Fibroblast of lung (primary cell): ENCODE results near the gene CT47C1. TPM values are rescaled to one million over a fixed set of nuclear protein-coding genes. Genes with fewer than 3 reads are reported as not detected.
"Not testable (repeated sequence)": the region's sequence is repeated elsewhere in the genome, so short reads cannot be mapped to it uniquely, and the experiment has no call there.

Source experiments
- DNase-seq, 2 donors: peaks; one replicate each; pipeline versions ENCODE4 v3.0.0 to v3.0.0-alpha.2; 2010; ENCODE audit warnings: low read depth in 2 of 2
- H2AFZ ChIP-seq: 2 replicates; pipeline ENCODE4 v1.5.1; 2012; ENCODE audit warnings: low read length, control low read depth, inconsistent platforms
- H3K27ac ChIP-seq: 2 replicates; pipeline ENCODE4 v1.5.1; 2011; ENCODE audit warnings: low read length, control low read depth; ENCODE audit not compliant: insufficient read depth
- H3K27me3 ChIP-seq: 2 replicates; pipeline ENCODE4 v1.5.1; 2011; ENCODE audit warnings: mild to moderate bottlenecking, low read length; ENCODE audit not compliant: control insufficient read depth, insufficient read depth
- H3K36me3 ChIP-seq: 2 replicates; pipeline ENCODE4 v1.5.1; 2011; ENCODE audit warnings: low read length; ENCODE audit not compliant: control insufficient read depth, insufficient read depth
- H3K4me1 ChIP-seq: 2 replicates; pipeline ENCODE4 v1.5.1; 2011; ENCODE audit warnings: low read length; ENCODE audit not compliant: control insufficient read depth, insufficient read depth; ENCODE audit errors: extremely low read depth
- H3K4me2 ChIP-seq: 2 replicates; pipeline ENCODE4 v1.5.1; 2011; ENCODE audit warnings: low read length, control low read depth; ENCODE audit not compliant: insufficient read depth; ENCODE audit errors: extremely low read depth
- H3K4me3 ChIP-seq, 4 experiments: fragments of 200-600 bp in 1 of 4; sonication (generic) in 1 of 4; replicated peaks in 1 of 4; 2 replicates each; pipeline ENCODE4 v1.5.1; 2011 to 2016; ENCODE audit warnings: low read length in 4 of 4, low read depth in 3 of 4, mild to moderate bottlenecking in 3 of 4, control low read depth in 2 of 4, inconsistent platforms in 1 of 4, mixed read lengths in 1 of 4; ENCODE audit not compliant: insufficient read depth in 1 of 4; ENCODE audit errors: control extremely low read depth in 1 of 4
- H3K79me2 ChIP-seq: 2 replicates; pipeline ENCODE4 v1.5.1; 2012; ENCODE audit warnings: mild to moderate bottlenecking, low read length, inconsistent platforms; ENCODE audit not compliant: control insufficient read depth, insufficient read depth
- H3K9ac ChIP-seq: 2 replicates; pipeline ENCODE4 v1.5.1; 2011; ENCODE audit warnings: mild to moderate bottlenecking, low read length, control low read depth; ENCODE audit not compliant: insufficient read depth
- H3K9me3 ChIP-seq: 2 replicates; pipeline ENCODE4 v1.5.1; 2012; ENCODE audit warnings: low read depth, low read length; ENCODE audit not compliant: control insufficient read depth, insufficient read depth
- H4K20me1 ChIP-seq: 2 replicates; pipeline ENCODE4 v1.5.1; 2011; ENCODE audit warnings: low read length; ENCODE audit not compliant: control insufficient read depth, insufficient read depth; ENCODE audit errors: extremely low read depth
- EZH2 ChIP-seq: IDR thresholded peaks from 2 replicates; pipeline ENCODE4 v1.5.1; 2012; ENCODE audit warnings: low read length, control low read depth, mild to moderate bottlenecking; ENCODE audit errors: missing control alignments
- polyA minus RNA-seq: library from RNA; depleted of rRNA, polyadenylated mRNA; stranded (reverse); fragments of >200 nt; gene quantifications from 2 replicates; pipeline ENCODE4 v1.2.3, GENCODE V29; 2011; ENCODE audit warnings: low replicate concordance
- polyA plus RNA-seq, 2 donors: library from polyadenylated mRNA; depleted of rRNA in 1 of 2; stranded (reverse) in 1 of 2; unstranded in 1 of 2; fragments of >200 nt; gene quantifications; 2 replicates each; pipeline ENCODE4 v1.2.1, GENCODE V29; 2011 to 2012; ENCODE audit warnings: missing spikeins in 1 of 2
- total RNA-seq: library from RNA; depleted of rRNA; stranded (reverse); fragments of >200 nt; gene quantifications from 2 replicates; pipeline ENCODE4 v1.2.1, GENCODE V29; 2014
- TF ChIP-seq, protein P1 (sequence below), 2 donors: IDR thresholded peaks in 1 of 2; conservative IDR thresholded peaks in 1 of 2; 1 replicate in 1 of 2; 2 replicates in 1 of 2; pipeline ENCODE4 v1.5.1; 2011 to 2012; ENCODE audit warnings: low read length in 2 of 2, control low read depth in 1 of 2, inconsistent platforms in 1 of 2, low read depth in 1 of 2, mild to moderate bottlenecking in 1 of 2

Gene CT47C1
- total RNA-seq (not detected in 2 replicates), polyA plus RNA-seq (not detected in 2 replicates), polyA minus RNA-seq (not detected in 2 replicates)
- not detected in 2 replicates for polyA plus RNA-seq (2012)

DNA sequence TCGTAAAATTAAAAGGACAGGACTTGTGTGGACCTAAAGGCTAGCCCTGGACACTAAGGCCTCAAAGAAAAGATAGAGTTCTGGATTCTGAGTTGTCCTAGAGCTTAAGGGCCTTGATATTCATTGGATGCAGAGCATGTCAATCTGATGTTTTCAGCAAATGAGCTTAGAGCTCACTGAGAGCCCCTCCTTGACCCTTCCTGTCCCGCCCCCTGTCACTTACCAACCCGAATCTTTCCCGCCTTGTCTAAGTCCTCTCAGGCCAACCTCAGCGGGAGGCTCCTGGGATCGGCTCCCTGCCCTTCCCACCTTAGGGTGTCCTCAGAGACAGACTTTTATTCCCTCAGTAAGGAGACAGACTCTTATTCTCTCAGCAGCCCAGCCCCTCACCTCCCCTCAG is at the start of gene CT47C1:
CT47C1 (plus strand) TSS at position 250 of the 400 bp plus-strand sequence. CDS start 233 bp downstream, outside the sequence.
- no peak within 1 kb of the TSS for H3K27ac ChIP-seq

DNA sequence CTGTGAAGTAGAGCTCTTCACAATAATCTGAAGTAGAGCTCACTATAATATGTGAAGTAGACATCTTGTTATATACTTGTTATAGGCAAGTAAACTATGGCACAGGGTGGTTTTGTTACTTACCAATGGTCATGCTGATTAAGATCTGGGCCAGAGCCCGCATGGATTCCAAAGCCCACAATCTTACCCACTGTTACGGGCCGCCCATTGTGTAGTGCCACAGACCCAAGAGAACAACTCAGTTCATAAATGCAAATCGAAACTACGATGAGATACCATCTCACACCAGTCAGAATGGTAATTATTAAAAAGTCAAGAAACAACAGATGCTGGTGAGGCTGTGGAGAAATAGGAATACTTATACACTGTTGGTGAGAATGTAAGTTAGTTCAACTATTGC is 46.9 kb upstream of the CT47C1 start:
- no peaks in the 10 kb centered on the region for H4K20me1 ChIP-seq
- no peak overlapping the region for H3K9ac ChIP-seq
- no peaks in the 10 kb centered on the region for H3K9me3 ChIP-seq
- no peak overlapping the region for H3K27ac ChIP-seq
- DNase-seq = no peak
- no peak for TF ChIP-seq EZH2
- TF ChIP-seq, protein P1, sequence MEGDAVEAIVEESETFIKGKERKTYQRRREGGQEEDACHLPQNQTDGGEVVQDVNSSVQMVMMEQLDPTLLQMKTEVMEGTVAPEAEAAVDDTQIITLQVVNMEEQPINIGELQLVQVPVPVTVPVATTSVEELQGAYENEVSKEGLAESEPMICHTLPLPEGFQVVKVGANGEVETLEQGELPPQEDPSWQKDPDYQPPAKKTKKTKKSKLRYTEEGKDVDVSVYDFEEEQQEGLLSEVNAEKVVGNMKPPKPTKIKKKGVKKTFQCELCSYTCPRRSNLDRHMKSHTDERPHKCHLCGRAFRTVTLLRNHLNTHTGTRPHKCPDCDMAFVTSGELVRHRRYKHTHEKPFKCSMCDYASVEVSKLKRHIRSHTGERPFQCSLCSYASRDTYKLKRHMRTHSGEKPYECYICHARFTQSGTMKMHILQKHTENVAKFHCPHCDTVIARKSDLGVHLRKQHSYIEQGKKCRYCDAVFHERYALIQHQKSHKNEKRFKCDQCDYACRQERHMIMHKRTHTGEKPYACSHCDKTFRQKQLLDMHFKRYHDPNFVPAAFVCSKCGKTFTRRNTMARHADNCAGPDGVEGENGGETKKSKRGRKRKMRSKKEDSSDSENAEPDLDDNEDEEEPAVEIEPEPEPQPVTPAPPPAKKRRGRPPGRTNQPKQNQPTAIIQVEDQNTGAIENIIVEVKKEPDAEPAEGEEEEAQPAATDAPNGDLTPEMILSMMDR (conservative IDR thresholded peaks at IDR 0.05 in 1 of 2, IDR thresholded peaks at IDR 0.05 in 1 of 2; ENCODE audit: low read depth in 1 of 2, low read length in 2 of 2) = no peak
- H3K4me1 ChIP-seq = no peaks in the 10 kb centered on the region
- H2AFZ ChIP-seq = no peak overlapping the region
- no peaks in the 10 kb centered on the region for H3K36me3 ChIP-seq
- H3K79me2 ChIP-seq = no peaks in the 10 kb centered on the region
- H3K4me3 ChIP-seq = no peak overlapping the region
- H3K4me2 ChIP-seq = no peak overlapping the region
- H3K27me3 ChIP-seq = no peaks in the 10 kb centered on the region

More for the DNA sequence above, at the start of gene CT47C1:
- Histone ChIP-seq H2AFZ (no peak within 1 kb of the TSS), H3K27me3 (no peaks in the 10 kb centered on the region), H4K20me1 (no peaks in the 10 kb centered on the region), H3K9me3 (no peaks in the 10 kb centered on the region), H3K36me3 (no peaks in the 10 kb centered on the region), H3K4me3 (no peak within 1 kb of the TSS), H3K79me2 (no peaks in the 10 kb centered on the region), H3K4me2 (no peak within 1 kb of the TSS), H3K9ac (no peak within 1 kb of the TSS), H3K4me1 (no peaks in the 10 kb centered on the region)
- TF ChIP-seq EZH2 = no peak
- DNase-seq = peak; percentile 1 to 3

DNA sequence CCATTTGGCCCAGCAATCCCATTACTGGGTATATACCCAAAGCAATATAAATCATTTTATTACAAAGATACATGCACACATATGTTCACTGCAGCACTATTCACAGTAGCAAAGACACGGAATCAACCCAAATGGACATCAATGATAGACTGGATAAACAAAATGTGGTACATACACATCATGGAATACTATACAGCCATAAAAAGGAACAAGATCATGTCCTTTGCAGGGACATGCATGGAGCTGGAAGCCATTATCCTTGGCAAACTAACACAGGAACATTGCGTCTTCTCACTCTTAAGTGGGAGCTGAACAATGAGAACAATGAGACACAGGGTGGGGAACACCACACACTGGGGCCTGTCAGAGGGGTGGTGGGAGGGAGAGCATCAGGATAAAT is 46.4 kb upstream of the CT47C1 start:
- H3K27me3 ChIP-seq, H3K4me2 ChIP-seq, H4K20me1 ChIP-seq, DNase-seq, H3K4me1 ChIP-seq, H3K36me3 ChIP-seq, H3K9ac ChIP-seq, H3K4me3 ChIP-seq, H3K79me2 ChIP-seq, H2AFZ ChIP-seq, H3K27ac ChIP-seq, H3K9me3 ChIP-seq: not testable (repeated sequence)

DNA sequence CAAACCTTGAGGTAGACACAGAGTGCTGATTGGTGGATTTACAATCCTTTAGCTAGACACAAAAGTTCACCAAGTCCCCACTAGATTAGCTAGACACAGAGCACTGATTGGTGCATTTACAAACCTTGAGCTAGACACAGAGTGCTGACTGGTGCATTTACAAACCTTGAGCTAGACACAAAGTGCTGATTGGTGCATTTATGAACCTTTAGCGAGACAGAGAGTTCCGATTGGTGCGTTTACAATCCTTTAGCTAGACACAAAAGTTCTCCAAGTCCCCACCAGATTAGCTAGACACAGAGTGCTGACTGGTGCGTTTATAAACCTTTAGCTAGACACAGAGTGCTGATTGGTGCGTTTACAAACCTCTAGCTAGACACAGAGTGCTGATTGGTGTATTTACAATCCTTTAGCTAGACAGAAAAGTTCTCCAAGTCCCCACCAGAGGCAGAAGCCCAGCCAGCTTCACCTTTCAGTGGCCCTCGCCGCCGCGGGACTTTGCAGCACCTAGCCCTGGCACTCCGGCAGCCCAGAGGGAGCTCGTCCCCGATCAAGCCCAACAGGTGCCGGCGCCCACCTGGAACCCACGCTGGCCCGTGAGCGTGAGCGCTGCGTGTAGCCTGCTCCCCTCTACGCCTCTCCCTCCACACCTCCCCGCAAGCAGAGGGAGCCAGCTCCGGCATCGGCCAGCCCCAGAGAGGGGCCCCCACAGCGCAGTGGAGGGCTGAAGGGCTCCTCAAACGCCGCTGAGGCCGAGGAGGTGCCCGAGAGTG is 44.6 kb upstream of the CT47C1 start:
- H4K20me1 ChIP-seq, H3K4me2 ChIP-seq, H2AFZ ChIP-seq: not testable (repeated sequence)

More for the DNA sequence above, 44.6 kb upstream of the CT47C1 start:
- not testable (repeated sequence) for H3K36me3 ChIP-seq, H3K9me3 ChIP-seq, H3K27ac ChIP-seq, H3K4me1 ChIP-seq, H3K9ac ChIP-seq, H3K4me3 ChIP-seq, H3K79me2 ChIP-seq, H3K27me3 ChIP-seq, DNase-seq
